ENCODE results near the gene STRN.
"Not testable (repeated sequence)": the region's sequence is repeated elsewhere in the genome, so short reads cannot be mapped to it uniquely, and the experiment has no call there.

STRN gene

DNA sequence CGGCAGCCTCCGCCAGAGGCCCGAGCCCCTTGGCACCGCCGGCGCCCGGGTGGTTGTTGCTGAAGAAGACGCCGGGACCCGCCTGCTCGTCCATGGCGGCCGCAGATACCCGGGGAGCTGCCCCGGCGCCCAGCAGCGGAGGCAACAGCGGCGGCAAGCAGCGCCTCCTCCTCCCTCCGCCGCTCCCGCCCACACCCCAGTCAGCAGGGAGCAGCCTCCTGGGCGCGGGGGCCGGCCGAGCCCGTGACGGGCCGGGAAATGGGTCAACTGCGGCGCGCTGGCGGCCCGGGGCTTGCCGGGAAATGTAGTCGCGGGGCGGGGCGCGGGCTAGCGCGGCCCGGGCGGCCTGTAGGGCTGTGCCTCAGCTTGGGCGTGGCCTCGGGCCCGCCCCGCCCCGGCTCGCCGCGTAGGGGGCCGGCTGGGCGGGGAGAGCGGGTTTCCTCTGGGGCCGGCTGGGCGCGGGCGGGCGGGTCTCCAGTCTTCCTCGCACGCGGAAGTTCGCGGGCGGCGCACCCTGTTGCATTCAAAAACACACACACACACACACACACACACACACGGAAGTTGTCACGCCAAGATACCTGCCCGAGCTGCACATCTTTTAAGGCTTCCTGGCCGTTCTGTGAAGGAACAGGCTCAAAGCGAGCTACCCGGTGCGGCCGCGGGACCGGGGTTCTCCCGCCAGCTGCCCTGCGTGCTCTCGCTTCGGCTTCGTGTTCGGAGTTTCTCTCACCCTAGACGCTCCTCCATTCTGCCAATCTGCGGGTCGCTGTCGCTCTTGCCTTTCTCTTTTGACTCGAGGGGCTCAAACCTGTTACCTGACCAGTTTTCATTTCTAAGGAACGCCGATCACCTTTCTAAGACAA is at the start of gene STRN:
Gene STRN (minus strand): TSS at position 167 of the 866 bp plus-strand sequence. CDS start 73 bp downstream, at position 94.
- DNase-seq (ENCODE audit: low spot score) = peak; percentile 83

DNA sequence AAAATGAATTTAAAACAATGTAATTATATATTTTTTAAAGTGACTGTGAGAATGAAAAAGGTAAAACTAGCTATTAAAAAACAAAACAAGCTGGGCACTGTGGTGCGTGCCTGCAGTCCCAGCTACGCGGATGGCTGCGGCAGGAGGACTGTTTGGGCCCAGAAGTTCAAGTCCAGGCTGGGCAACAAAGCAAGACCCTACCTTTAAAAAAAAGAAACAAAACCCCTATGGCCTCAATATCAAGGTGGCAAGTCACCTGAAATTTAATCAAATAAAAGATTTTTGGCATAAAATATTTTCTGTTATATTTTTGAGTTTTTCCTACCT is 46.9 kb upstream of the STRN start:
- no peak for DNase-seq (ENCODE audit: low spot score)

- no peak for DNase-seq (ENCODE audit: low spot score)
Observed at GRCh38 chr2:37011130-37011529, 44.8 kb upstream of the STRN start.

GRCh38 chr2:37005118-37005868 is 39.0 kb upstream of the STRN start:
- no peak for DNase-seq (ENCODE audit: low spot score)

GRCh38 chr2:37000988-37001556 is 34.7 kb upstream of the STRN start:
- no peak for DNase-seq (ENCODE audit: low spot score)

- DNase-seq (ENCODE audit: low spot score) = no peak
Observed at GRCh38 chr2:37000318-37000717, 34.0 kb upstream of the STRN start.

GRCh38 chr2:36999416-36999815 is 33.1 kb upstream of the STRN start:
- DNase-seq (ENCODE audit: low spot score) = not testable (repeated sequence)

DNA sequence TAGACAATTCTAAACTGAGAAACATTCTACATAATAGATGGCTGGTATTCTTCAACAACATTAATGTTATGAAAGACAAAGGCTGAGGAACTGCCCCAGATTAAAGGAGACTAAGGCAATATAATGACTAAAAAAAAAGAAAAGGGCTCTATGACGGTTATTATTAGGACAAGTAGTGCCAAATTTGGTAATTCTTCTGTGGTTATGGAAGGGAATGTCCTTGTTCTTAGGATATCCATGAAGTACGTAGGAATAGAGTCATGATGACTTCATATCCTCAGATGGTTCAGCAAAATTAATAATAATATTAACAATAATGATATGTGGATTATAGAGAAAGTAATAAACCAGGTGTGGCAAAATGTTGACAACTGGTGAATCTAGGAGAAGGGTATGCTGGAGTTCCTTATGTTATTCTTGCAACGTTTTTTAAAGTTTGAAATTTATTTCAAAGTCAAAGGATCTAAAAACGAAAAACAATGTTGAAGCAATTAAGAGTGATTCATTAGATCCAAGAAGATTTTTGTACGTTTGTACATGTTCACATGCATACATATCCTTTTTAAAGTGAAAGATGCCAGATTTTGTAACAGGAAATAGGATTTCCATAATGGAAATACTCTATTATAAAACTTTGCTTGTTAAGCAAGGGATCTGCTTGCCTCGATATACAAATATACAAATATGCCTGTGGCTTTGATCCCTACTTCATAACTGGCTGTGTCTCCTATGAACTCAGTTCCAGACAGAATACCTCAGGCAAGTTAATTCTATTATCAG is 27.7 kb upstream of the STRN start:
- no peak for DNase-seq (ENCODE audit: low spot score)

DNA sequence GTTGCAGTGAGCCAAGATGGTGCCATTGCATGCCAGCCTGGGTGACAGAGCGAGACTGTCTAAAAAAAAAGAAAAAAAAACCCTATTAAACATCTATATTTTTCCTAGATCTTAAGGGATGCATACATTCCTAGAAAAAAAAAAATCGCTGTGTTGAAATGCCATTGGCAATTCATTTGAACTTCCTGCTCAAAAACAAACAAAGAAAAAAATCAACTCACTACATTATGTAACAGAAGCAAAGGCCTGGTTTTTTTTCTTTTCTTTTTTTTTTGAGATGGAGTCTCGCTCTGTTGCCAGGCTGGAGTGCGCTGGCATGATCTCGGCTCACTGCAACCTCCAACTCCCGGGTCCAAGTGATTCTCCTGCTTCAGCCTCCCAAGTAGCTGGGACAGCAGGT is 21.7 kb upstream of the STRN start:
- no peak for DNase-seq (ENCODE audit: low spot score)

- DNase-seq (ENCODE audit: low spot score) = no peak
Observed at GRCh38 chr2:36982467-36982866, 16.1 kb upstream of the STRN start.

GRCh38 chr2:36981911-36982310 is 15.6 kb upstream of the STRN start:
- DNase-seq (ENCODE audit: low spot score) = no peak

- DNase-seq (ENCODE audit: low spot score) = not testable (repeated sequence)
Observed at GRCh38 chr2:36979007-36979406, 12.7 kb upstream of the STRN start.

- no peak for DNase-seq (ENCODE audit: low spot score)
Observed at GRCh38 chr2:36976065-36976464, 9.7 kb upstream of the STRN start.

GRCh38 chr2:36975306-36975705 is 9.0 kb upstream of the STRN start:
- no peak for DNase-seq (ENCODE audit: low spot score)

DNA sequence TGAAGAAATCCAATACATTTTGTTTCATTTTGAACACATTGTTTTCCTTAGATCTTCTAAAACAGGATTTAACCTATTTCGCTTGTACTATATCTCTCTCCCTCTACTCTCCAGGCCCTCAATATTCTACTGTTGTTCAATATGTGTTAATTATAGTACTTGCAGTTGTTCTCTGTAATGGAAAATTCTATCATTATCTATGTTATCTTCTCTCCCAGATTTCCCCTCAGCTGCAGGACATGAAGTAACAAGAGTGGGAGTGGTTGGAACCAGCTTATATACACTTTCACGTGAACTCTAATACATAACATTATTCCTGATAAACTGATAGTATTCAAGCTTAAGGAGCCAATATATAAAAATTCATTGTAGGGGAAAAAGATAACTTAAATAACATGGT is 7.0 kb upstream of the STRN start:
- DNase-seq (ENCODE audit: low spot score) = no peak

DNA sequence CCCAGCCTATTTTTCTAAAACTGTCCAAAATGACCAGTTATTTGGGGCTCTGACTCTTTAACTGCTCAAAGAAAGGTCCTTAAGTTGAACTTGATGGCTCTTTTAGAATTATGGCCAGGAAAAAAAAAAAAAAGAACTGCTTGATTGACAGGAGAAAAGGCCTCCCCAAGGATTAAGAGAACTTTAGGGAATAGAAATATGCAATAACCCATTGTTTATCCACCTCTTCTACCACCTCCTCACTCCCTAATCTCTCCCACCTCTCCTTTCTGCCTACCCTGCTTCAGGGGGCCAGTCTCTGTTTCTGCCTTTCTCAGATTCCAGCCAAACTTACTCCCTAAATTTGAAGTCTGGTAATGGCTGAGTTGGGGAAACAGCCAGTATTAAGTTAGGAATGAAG is 5.7 kb upstream of the STRN start:
- DNase-seq (ENCODE audit: low spot score) = no peak

- peak; percentile 23 for DNase-seq (ENCODE audit: low spot score)
Observed at GRCh38 chr2:36967236-36967876, 1.0 kb upstream of the STRN start.

GRCh38 chr2:36965751-36966369 is 476 bp downstream of the STRN start:
- DNase-seq (ENCODE audit: low spot score) = peak; percentile 20

DNA sequence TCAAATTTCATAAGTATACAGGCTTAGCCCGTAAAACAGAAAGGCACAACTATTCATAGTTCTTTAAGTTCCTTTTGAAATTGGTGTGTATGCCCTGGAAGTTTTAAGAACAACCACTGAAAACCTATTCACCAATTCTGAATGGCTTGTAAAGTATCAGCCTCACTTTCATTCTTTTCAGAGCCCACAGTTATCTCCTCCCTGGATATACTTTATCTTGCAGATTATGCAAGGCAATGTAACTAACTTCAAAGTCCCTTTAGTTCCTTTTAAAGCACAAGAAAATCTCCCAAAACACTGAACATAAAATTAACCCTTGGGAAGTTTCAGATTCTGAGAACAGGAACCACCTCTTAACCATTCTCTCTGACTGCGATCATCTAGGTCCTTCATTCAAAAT is 1.1 kb downstream of the STRN start:
- DNase-seq (ENCODE audit: low spot score) = no peak

- DNase-seq (ENCODE audit: low spot score) = no peak
Observed at GRCh38 chr2:36964496-36965058, 1.8 kb downstream of the STRN start.

DNA sequence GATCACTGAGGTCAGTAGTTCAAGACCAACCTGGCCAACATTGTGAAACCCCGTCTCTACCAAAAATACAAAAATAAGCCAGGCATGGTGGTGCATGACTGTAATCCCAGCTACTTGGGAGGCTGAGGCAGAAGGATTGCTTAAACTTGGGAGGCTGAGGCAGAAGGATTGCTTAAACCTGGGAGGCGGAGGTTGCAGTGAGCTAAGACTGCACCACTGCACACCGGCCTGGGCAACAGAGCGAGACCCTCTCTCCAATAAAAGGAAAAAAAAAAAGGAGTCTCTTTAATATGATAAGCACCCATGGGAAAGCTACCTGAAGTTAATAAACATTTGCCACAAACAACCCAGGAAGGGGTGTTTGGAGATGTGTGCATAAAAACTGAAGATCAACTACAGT is 2.6 kb downstream of the STRN start:
- no peak for DNase-seq (ENCODE audit: low spot score)
